ENCODE data around the gene RPL31.
A peak's percentile ranks its signal among the peaks of the same experiment; 100 is the strongest.

The RPL31 gene

GRCh38 chr2:100975521-100975785, 26.6 kb upstream of the RPL31 start:
- DNase-seq (ENCODE audit: low spot score): no peak

GRCh38 chr2:100976061-100976460, 26.0 kb upstream of the RPL31 start:
- DNase-seq (ENCODE audit: low spot score): no peak

GRCh38 chr2:100976645-100977391, 25.3 kb upstream of the RPL31 start:
- DNase-seq (ENCODE audit: low spot score): peak; percentile 15

- no peak for DNase-seq (ENCODE audit: low spot score)
These were observed 24.6 kb upstream of the RPL31 start for GRCh38 chr2:100977511-100977910.

GRCh38 chr2:100978582-100979191, 23.4 kb upstream of the RPL31 start:
- no peak for DNase-seq (ENCODE audit: low spot score)

- DNase-seq (ENCODE audit: low spot score): no peak
These were observed 22.0 kb upstream of the RPL31 start for GRCh38 chr2:100980046-100980445.

GRCh38 chr2:100981011-100981410, 21.1 kb upstream of the RPL31 start:
- DNase-seq (ENCODE audit: low spot score): no peak

GRCh38 chr2:100982431-100982861, 19.6 kb upstream of the RPL31 start:
- no peak for DNase-seq (ENCODE audit: low spot score)

GRCh38 chr2:100983201-100983600, 18.9 kb upstream of the RPL31 start:
- no peak for DNase-seq (ENCODE audit: low spot score)

GRCh38 chr2:100983684-100984310, 18.3 kb upstream of the RPL31 start:
- DNase-seq (ENCODE audit: low spot score): no peak

- DNase-seq (ENCODE audit: low spot score): peak; percentile 81
These were observed 17.2 kb upstream of the RPL31 start for GRCh38 chr2:100984892-100985307.

- DNase-seq (ENCODE audit: low spot score): no peak
These were observed 15.9 kb upstream of the RPL31 start for GRCh38 chr2:100986157-100986556.

GRCh38 chr2:100987536-100987935, 14.6 kb upstream of the RPL31 start:
- DNase-seq (ENCODE audit: low spot score): no peak

- no peak for DNase-seq (ENCODE audit: low spot score)
These were observed 14.1 kb upstream of the RPL31 start for GRCh38 chr2:100987974-100988373.

GRCh38 chr2:100988630-100989417, 13.3 kb upstream of the RPL31 start:
- DNase-seq (ENCODE audit: low spot score): no peak

GRCh38 chr2:100989666-100990065, 12.4 kb upstream of the RPL31 start:
- no peak for DNase-seq (ENCODE audit: low spot score)

GRCh38 chr2:100990166-100990565, 11.9 kb upstream of the RPL31 start:
- DNase-seq (ENCODE audit: low spot score): no peak

GRCh38 chr2:100990650-100991403, 11.3 kb upstream of the RPL31 start:
- no peak for DNase-seq (ENCODE audit: low spot score)

- no peak for DNase-seq (ENCODE audit: low spot score)
These were observed 10.7 kb upstream of the RPL31 start for GRCh38 chr2:100991404-100991773.

- DNase-seq (ENCODE audit: low spot score): no peak
These were observed 9.8 kb upstream of the RPL31 start for GRCh38 chr2:100992262-100992661.

- DNase-seq (ENCODE audit: low spot score): no peak
These were observed 8.8 kb upstream of the RPL31 start for GRCh38 chr2:100993294-100993693.
